Urothelium cell line (cell line): ENCODE data around the gene NKAPD1.
"Not testable (repeated sequence)": the region's sequence is repeated elsewhere in the genome, so short reads cannot be mapped to it uniquely, and the experiment has no call there.

ENCODE experiments used
- DNase-seq: peaks from one replicate; pipeline ENCODE4 v3.0.0; 2011; ENCODE audit warnings: low spot score, mixed read lengths
- FAIRE-seq: peaks from 2 replicates; lab custom pipeline; 2011; peaks lifted over from hg19 to GRCh38; lab: Jason Lieb, UNC

Gene NKAPD1

GRCh38 chr11:112085822-112086421 lies 11.8 kb downstream of the NKAPD1 start:
- FAIRE-seq (no peak), DNase-seq (peak; percentile 52)

GRCh38 chr11:112086422-112087191 lies 12.5 kb downstream of the NKAPD1 start, which contains the start of the genes SDHD and TIMM8B:
TSS of gene SDHD (plus strand) at chr11:112086873. CDS start at chr11:112086908, 35 bp downstream.
TSS of gene TIMM8B (minus strand) at chr11:112086756. CDS start at chr11:112086723, 33 bp downstream.
- DNase-seq = peak; percentile 99
- peak; percentile 88 for FAIRE-seq

GRCh38 chr11:112087212-112087611 lies 13.1 kb downstream of the NKAPD1 start:
- DNase-seq (no peak), FAIRE-seq (no peak)

GRCh38 chr11:112095302-112095701 lies 21.2 kb downstream of the NKAPD1 start:
- FAIRE-seq, DNase-seq: not testable (repeated sequence)

- DNase-seq = no peak
- no peak for FAIRE-seq
Observed at GRCh38 chr11:112096194-112096593, 22.1 kb downstream of the NKAPD1 start.

GRCh38 chr11:112097734-112098528 lies 23.8 kb downstream of the NKAPD1 start:
- FAIRE-seq (no peak), DNase-seq (no peak)

- FAIRE-seq (no peak), DNase-seq (no peak)
Observed at GRCh38 chr11:112100462-112100861, 26.4 kb downstream of the NKAPD1 start.

GRCh38 chr11:112103446-112103845 lies 29.3 kb downstream of the NKAPD1 start:
- DNase-seq (no peak), FAIRE-seq (no peak)

GRCh38 chr11:112106070-112106469 lies 32.0 kb downstream of the NKAPD1 start:
- FAIRE-seq (no peak), DNase-seq (no peak)

GRCh38 chr11:112113539-112114457 lies 39.7 kb downstream of the NKAPD1 start:
- FAIRE-seq = no peak
- peak; percentile 69 for DNase-seq

- DNase-seq = no peak
- no peak for FAIRE-seq
Observed at GRCh38 chr11:112114460-112114859, 40.4 kb downstream of the NKAPD1 start.

GRCh38 chr11:112115386-112115785 lies 41.3 kb downstream of the NKAPD1 start:
- FAIRE-seq = no peak
- DNase-seq = no peak

GRCh38 chr11:112118176-112118575 lies 44.1 kb downstream of the NKAPD1 start:
- no peak for FAIRE-seq
- no peak for DNase-seq

GRCh38 chr11:112121981-112122615 lies 48.0 kb downstream of the NKAPD1 start:
- FAIRE-seq (no peak), DNase-seq (no peak)

- no peak for DNase-seq
- no peak for FAIRE-seq
Observed at GRCh38 chr11:112123129-112123528, 49.0 kb downstream of the NKAPD1 start.

- DNase-seq (no peak), FAIRE-seq (no peak)
Observed at GRCh38 chr11:112127056-112127455, 53.0 kb downstream of the NKAPD1 start.

GRCh38 chr11:112128483-112129121 lies 54.5 kb downstream of the NKAPD1 start:
- FAIRE-seq = no peak
- peak; percentile 89 for DNase-seq

- DNase-seq = no peak
- FAIRE-seq = no peak
Observed at GRCh38 chr11:112129656-112130055, 55.6 kb downstream of the NKAPD1 start.

GRCh38 chr11:112132737-112133136 lies 58.6 kb downstream of the NKAPD1 start:
- FAIRE-seq = peak; percentile 63
- DNase-seq = peak; percentile 25
